GM12872 (cell line): ENCODE measurements around the gene CAPZB.

Experiments
- CTCF ChIP-seq: IDR thresholded peaks from 3 replicates; pipeline ENCODE4 v1.5.1; 2011; ENCODE audit warnings: low read depth, mild to moderate bottlenecking, low read length, moderate library complexity; ENCODE audit not compliant: insufficient read depth

CAPZB gene

GRCh38 chr1:19393046-19393445 lies 92.3 kb downstream of the CAPZB start:
- no peak for TF ChIP-seq CTCF

DNA sequence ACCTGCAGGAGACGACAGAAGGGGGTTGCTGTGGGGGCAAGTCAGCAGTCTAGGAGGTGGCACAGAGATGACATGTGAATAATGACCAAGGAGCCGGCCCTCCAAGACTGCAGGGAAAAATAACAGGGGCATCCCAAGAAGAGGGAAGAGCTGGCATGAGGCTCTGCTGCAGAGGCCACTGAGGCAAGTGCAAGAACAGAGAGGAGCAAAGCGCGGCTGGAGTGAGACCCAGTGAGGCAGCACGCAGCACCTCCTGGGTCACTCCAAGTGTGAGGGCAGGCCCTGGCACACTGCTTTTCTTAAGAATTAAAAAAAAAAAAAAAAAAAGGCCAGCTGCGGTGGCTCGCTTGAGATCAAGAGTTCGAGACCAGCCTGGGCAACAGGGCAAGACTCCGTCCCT lies 93.1 kb downstream of the CAPZB start:
- TF ChIP-seq CTCF = no peak

DNA sequence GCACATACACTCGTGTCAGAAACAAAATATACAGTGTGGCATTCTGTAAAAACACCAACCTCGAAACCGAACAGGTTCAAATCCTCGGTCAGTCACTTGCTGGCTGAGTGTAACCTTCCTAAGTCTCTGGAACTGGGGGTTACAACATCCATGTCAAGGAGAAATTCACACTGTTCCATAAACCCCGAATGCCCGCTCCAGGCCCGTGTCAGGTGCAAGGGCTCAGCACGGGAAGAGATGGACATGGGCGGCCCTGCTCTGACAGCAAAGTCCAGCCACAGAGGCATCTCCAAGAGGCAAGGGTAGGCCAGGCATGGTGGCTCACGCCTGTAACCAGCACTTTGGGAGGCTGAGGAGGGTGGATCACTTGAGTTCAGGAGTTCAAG lies 93.8 kb downstream of the CAPZB start:
- no peak for TF ChIP-seq CTCF

- peak; percentile 87 for TF ChIP-seq CTCF
Observed at GRCh38 chr1:19390901-19391595, 94.3 kb downstream of the CAPZB start.

- TF ChIP-seq CTCF = no peak
Observed at GRCh38 chr1:19390166-19390850, 95.0 kb downstream of the CAPZB start.

GRCh38 chr1:19388980-19389379 lies 96.4 kb downstream of the CAPZB start:
- TF ChIP-seq CTCF = no peak

- TF ChIP-seq CTCF = 0 out of 3 replicates have a peak, but pooled peaks have one; percentile 8
Observed at GRCh38 chr1:19387045-19387467, 98.3 kb downstream of the CAPZB start.
